HG03521 (cell line): ENCODE data around the gene C10orf67.
"Not testable (repeated sequence)": the region's sequence is repeated elsewhere in the genome, so short reads cannot be mapped to it uniquely, and the experiment has no call there.

Experiments used
- ATAC-seq: cut with Tn5 transposase; IDR thresholded peaks from one replicate; pipeline ENCODE4 v1.9.1; 2021; ENCODE audit warnings: mild to moderate bottlenecking, moderate library complexity; ENCODE audit not compliant: unreplicated experiment

The C10orf67 gene

GRCh38 chr10:23362879-23363792 lies 18.5 kb upstream of the C10orf67 start:
- ATAC-seq, result peak; percentile 45

DNA sequence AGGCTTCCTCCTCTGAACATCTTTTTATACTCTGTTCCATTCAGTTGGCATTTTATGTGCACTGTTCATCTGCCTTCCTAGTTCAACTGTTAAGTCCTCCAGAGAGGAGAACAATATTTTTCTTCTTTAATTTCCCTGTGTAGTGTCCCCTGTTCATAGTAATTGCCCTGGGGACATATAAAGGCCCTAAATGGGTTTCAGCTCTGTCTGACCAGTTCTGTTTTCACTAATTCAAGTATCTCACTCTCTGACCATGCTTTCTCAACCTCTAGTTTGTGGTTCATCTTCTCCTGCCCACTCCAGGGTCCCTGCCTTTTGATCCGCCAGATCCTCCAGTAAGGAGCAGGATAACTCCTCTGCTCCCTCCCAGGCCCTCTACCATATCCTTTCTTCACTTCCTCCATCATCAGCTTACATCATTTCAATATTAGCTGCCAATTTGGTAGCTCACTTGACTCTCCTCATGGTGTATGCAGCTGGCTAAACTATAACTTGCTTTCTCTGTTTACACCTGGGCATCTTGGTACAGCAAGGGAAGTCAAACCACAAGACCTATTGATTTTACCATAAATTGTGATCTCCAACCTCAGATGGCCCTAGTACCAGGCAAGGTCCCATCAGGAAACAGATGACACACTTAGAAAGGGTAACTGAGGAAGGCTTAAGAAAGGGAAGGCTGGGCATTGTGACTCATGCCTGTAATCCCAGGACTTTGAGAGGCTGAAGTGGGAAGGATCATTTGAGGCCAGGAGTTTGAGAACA lies 17.7 kb upstream of the C10orf67 start:
- peak; percentile 30 for ATAC-seq

GRCh38 chr10:23361665-23362064 lies 17.1 kb upstream of the C10orf67 start:
- ATAC-seq, result no peak

GRCh38 chr10:23359692-23360380 lies 15.2 kb upstream of the C10orf67 start:
- ATAC-seq, result no peak

DNA sequence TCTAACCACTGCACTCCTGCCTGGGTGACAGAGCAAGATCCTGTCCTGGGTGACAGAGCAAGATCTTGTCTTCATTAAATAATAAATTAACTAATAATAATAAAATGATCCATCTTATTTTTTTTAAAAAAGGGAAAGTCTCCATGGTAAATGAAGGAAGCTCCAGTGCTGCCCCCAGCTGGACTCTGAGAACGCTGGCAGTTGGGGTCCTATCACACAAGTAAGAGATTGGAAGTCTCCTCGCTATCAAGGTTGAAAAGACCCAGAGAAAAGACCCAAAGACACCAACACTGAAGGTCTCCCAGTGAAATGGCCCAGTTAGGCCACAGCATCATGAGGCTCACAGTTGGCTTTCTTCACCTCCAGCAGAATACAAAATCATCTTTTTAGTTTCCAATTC lies 13.8 kb upstream of the C10orf67 start:
- no peak for ATAC-seq

GRCh38 chr10:23354630-23355279 lies 10.2 kb upstream of the C10orf67 start:
- no peak for ATAC-seq

GRCh38 chr10:23351926-23352519 lies 7.4 kb upstream of the C10orf67 start:
- no peak for ATAC-seq

DNA sequence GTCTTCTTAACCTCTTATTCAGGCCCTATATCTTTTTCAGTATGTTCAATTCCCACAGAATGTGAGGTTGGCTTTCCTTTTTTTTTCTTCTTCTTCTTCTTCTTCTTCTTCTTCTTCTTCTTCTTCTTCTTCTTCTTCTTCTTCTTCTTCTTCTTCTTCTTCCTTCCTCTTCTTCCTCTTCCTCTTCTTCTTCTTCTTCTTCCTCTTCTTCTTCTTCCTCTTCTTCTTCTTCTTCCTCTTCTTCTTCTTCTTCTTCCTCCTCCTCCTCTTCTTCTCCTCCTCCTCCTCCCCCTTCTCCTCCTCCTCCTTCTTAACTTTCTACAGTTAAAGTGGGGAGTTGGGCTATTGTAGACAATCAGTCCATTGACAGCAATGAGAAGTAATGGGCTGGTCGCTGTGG lies 6.1 kb upstream of the C10orf67 start:
- not testable (repeated sequence) for ATAC-seq

DNA sequence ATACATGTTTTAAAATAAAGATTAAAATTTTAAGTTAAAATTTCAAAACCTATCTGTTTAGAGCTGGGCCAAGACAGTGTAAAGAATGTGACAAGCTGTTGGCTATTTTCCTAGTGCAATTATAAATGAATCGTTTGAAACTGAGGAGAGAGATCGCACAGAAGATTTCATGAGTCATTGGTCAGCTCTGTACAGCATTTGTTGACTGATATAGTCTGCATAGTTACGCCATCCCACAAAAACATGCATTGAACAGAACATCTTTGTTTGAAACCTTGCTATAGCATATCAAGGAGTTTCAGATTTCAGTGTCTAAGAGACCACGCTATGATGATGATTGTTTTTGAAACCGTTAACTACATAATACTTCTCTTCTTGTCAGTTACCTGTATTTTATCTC lies 1.3 kb upstream of the C10orf67 start:
- no peak for ATAC-seq

GRCh38 chr10:23343591-23344240 lies 881 bp downstream of the C10orf67 start:
- ATAC-seq, result no peak

- no peak for ATAC-seq
Measured at GRCh38 chr10:23342213-23342884, 2.2 kb downstream of the C10orf67 start.

GRCh38 chr10:23341004-23341403 lies 3.6 kb downstream of the C10orf67 start:
- no peak for ATAC-seq

DNA sequence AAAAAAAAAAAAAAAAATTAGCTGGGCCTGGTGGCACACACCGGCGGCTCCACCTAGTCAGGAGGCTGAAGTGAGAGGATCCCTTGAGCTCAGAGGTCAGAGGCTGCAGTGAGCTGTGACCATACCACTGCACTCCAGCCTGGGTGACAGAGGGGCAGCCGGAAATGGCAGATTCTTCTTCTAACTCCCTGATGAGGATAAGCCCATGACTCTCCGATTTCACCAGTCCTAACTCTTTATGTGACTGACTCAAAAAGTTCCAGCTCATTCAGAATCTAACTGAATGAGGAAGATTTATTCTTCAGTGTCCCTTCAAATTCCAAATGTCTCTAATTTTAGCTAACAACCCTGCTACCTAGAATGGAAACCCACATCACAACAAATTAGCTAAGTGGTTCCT lies 4.2 kb downstream of the C10orf67 start:
- no peak for ATAC-seq

DNA sequence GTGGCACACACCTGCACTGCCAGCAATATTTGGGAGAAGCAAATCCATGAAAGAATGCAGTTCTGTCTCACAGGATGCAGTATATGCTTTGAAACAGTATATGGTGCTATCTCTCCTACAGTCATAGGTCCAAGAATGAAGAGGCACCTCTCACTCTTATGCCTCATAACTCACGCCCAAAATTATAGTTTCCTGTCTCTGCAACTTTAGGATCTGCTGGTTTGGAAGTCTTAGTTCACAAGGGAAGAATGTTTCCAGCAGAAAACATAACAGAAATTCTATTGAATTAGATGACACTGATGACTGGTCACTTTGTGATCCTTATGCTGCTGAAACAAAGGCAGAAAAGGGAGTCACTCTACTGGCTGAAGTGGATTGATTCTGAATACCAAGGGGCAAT lies 5.7 kb downstream of the C10orf67 start:
- ATAC-seq, result no peak

DNA sequence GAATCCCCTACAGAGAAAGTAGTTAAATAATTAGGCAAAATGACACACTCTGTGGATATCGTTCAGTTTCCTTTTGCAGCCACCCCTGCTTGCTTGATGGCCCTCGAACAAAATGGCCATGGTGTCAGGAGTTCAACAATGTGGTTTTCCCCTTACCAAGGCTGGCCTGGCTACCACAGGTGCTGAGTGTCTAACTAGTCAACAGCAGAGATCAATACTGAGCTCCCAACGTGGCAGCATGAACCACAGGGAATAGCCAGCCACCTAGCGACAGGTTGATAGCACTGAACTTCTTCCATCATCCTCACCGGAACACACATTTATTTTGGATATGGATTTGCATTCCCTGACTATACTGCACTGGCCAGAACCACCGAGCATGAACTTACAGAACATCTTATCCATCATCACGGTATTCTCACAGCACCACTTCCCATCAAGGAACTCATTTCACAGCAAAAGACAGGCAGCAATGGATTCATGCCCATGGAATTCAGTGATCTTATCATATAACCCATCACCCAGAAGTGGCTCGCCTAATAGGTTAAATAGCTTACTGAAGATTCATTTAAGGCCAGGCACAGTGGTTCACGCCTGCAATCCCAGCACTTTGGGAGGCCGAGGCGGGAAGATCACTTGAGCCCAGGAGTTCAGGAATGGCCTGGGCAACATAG lies 6.3 kb downstream of the C10orf67 start:
- no peak for ATAC-seq

DNA sequence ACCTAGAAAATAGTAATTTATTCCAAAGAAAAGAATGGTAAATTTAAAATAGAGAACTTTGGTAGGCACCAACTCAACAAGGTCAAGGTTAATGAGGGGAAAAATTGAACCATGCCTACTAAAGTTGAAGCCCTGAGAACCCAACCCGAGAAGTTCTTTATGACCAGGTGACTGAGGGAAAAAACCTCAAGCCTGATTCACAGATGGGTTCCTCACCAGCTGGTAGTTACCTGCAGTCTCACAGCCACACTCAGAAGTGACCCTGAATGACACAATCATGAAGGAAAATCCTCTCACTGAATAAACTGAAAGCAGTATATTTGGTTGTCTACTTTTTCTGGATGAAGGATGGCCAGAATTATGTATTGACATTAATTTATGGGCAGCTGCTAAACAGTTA lies 7.0 kb downstream of the C10orf67 start:
- no peak for ATAC-seq

GRCh38 chr10:23331567-23332301 lies 12.9 kb downstream of the C10orf67 start:
- no peak for ATAC-seq

- ATAC-seq, result no peak
Measured at GRCh38 chr10:23330948-23331347, 13.6 kb downstream of the C10orf67 start.
